Peyer's patch (tissue), 4 donors: ENCODE measurements around the gene LRCOL1.

ENCODE experiments used
- CTCF ChIP-seq, 6 experiments: fragments of 450-650 bp in 4 of 6; fragments of 200-600 bp in 2 of 6; sonication (generic) in 1 of 6; IDR thresholded peaks; one replicate each; pipeline ENCODE4 v1.5.1; 2017 to 2019; ENCODE audit warnings: antibody characterized with exemption in 6 of 6, mild to moderate bottlenecking in 3 of 6, moderate library complexity in 1 of 6
- POLR2A ChIP-seq, 2 donors: fragments of 450-650 bp; IDR thresholded peaks; one replicate each; pipeline ENCODE4 v1.5.1; 2017; ENCODE audit warnings: antibody characterized with exemption in 2 of 2, mild to moderate bottlenecking in 2 of 2, moderate library complexity in 2 of 2

- TF ChIP-seq CTCF (IDR thresholded peaks at IDR 0.05) = no peak
- no peak for TF ChIP-seq POLR2A (IDR thresholded peaks at IDR 0.05)
Measured at GRCh38 chr12:132606927-132607326, 3.5 kb downstream of the LRCOL1 start.
